Measurements from ENCODE around the gene ZBTB46.

ZBTB46 gene

GRCh38 chr20:63708301-63709148, 122.5 kb downstream of the ZBTB46 start:
- no peak for TF ChIP-seq CTCF (IDR thresholded peaks at IDR 0.05; ENCODE audit: unreplicated experiment in 3 of 3)
- Mint-ChIP-seq H3K4me1 (peaks cover 15% of the 10 kb centered on the region), H3K36me3 (ENCODE audit: low read depth) (peaks cover 54% of the 10 kb centered on the region), H3K27ac (no peak overlapping the region), H3K4me3 (peak overlapping the region; percentile 78 to 85 (median 79)), H3K27me3 (ENCODE audit: low read depth) (no peaks in the 10 kb centered on the region), H3K9me3 (peaks cover 7% of the 10 kb centered on the region)

GRCh38 chr20:63707558-63708300, 123.3 kb downstream of the ZBTB46 start, which contains the start of the genes ARFRP1 and ZGPAT:
ARFRP1 (minus strand) TSS chr20:63707976; CDS start chr20:63707091, 885 bp downstream.
ZGPAT (plus strand) TSS chr20:63708039; CDS start chr20:63708581, 542 bp downstream.
- Mint-ChIP-seq H3K4me1 (peaks cover 15% of the 10 kb centered on the region), H3K27me3 (ENCODE audit: low read depth) (no peaks in the 10 kb centered on the region), H3K4me3 (peak within 1 kb of the TSS; percentile 85 to 90 (median 89)), H3K36me3 (ENCODE audit: low read depth) (peaks cover 47% of the 10 kb centered on the region), H3K9me3 (peaks cover 5% of the 10 kb centered on the region), H3K27ac (peak within 1 kb of the TSS; percentile 70 to 77 (median 75))
- TF ChIP-seq CTCF (IDR thresholded peaks at IDR 0.05; ENCODE audit: unreplicated experiment in 3 of 3), result no peak

- Mint-ChIP-seq H3K27me3 (ENCODE audit: low read depth) (no peaks in the 10 kb centered on the region), H3K4me3 (peak overlapping the region; percentile 84 to 90 (median 89)), H3K4me1 (peaks cover 15% of the 10 kb centered on the region), H3K27ac (peak overlapping the region; percentile 70 to 77 (median 75)), H3K9me3 (no peaks in the 10 kb centered on the region), H3K36me3 (ENCODE audit: low read depth) (peaks cover 39% of the 10 kb centered on the region)
- TF ChIP-seq CTCF (IDR thresholded peaks at IDR 0.05; ENCODE audit: unreplicated experiment in 3 of 3), result peak in 2 of 3 experiments; percentile 21 to 32
These were observed 124.1 kb downstream of the ZBTB46 start for GRCh38 chr20:63706852-63707557.

- Mint-ChIP-seq H3K4me3 (peak overlapping the region; percentile 84 to 90 (median 89)), H3K27me3 (ENCODE audit: low read depth) (no peaks in the 10 kb centered on the region), H3K9me3 (no peaks in the 10 kb centered on the region), H3K27ac (peak overlapping the region; percentile 70 to 77 (median 75)), H3K4me1 (peaks cover 15% of the 10 kb centered on the region), H3K36me3 (ENCODE audit: low read depth) (peaks cover 31% of the 10 kb centered on the region)
- TF ChIP-seq CTCF (IDR thresholded peaks at IDR 0.05; ENCODE audit: unreplicated experiment in 3 of 3), result no peak
These were observed 124.9 kb downstream of the ZBTB46 start for GRCh38 chr20:63706027-63706695.

- no peaks in the 10 kb centered on the region for H3K27me3 Mint-ChIP-seq (ENCODE audit: low read depth)
- peaks cover 24% of the 10 kb centered on the region for H3K36me3 Mint-ChIP-seq (ENCODE audit: low read depth)
- no peak overlapping the region for H3K27ac Mint-ChIP-seq
- peaks cover 12% of the 10 kb centered on the region for H3K4me1 Mint-ChIP-seq
- H3K4me3 Mint-ChIP-seq, result peak overlapping the region; percentile 67 to 90 (median 84)
- no peak for TF ChIP-seq CTCF (IDR thresholded peaks at IDR 0.05; ENCODE audit: unreplicated experiment in 3 of 3)
- no peaks in the 10 kb centered on the region for H3K9me3 Mint-ChIP-seq
These were observed 125.6 kb downstream of the ZBTB46 start for GRCh38 chr20:63705232-63706026.

Measured in nephron (organoid).